Subcutaneous abdominal adipose tissue (tissue), 5 donors: ENCODE results near the gene RAB3C.
"Not testable (repeated sequence)": the region's sequence is repeated elsewhere in the genome, so short reads cannot be mapped to it uniquely, and the experiment has no call there.

ENCODE experiments used
- H3K27ac ChIP-seq: one replicate; pipeline ENCODE4 v1.7.0; 2013; ENCODE audit warnings: low read depth, mild to moderate bottlenecking, inconsistent platforms, low read length, moderate library complexity
- H3K27me3 ChIP-seq, 5 donors: one replicate each; pipeline ENCODE4 v1.7.0; 2013; ENCODE audit warnings: low read length in 5 of 5, inconsistent platforms in 1 of 5; ENCODE audit not compliant: control insufficient read depth in 5 of 5, insufficient read depth in 4 of 5
- H3K36me3 ChIP-seq, 5 donors: one replicate each; pipeline ENCODE4 v1.7.0; 2013; ENCODE audit warnings: low read length in 5 of 5; ENCODE audit not compliant: control insufficient read depth in 5 of 5, insufficient read depth in 5 of 5
- H3K4me1 ChIP-seq, 5 donors: one replicate each; pipeline ENCODE4 v1.7.0; 2013; ENCODE audit warnings: low read length in 5 of 5, mild to moderate bottlenecking in 3 of 5, moderate library complexity in 1 of 5; ENCODE audit not compliant: control insufficient read depth in 5 of 5, insufficient read depth in 5 of 5
- H3K4me3 ChIP-seq, 5 donors: one replicate each; pipeline ENCODE4 v1.7.0; 2013; ENCODE audit warnings: low read length in 5 of 5, low read depth in 1 of 5
- H3K9ac ChIP-seq, 5 donors: one replicate each; pipeline ENCODE4 v1.7.0; 2013; ENCODE audit warnings: low read length in 5 of 5, mild to moderate bottlenecking in 4 of 5, moderate library complexity in 3 of 5
- H3K9me3 ChIP-seq, 5 donors: one replicate each; pipeline ENCODE4 v1.7.0; 2013; ENCODE audit warnings: low read length in 5 of 5; ENCODE audit not compliant: control insufficient read depth in 5 of 5
- donor health status: healthy.
- donor health status: healthy.
- donor health status: healthy.
- donor health status: healthy.
- donor health status: healthy.

RAB3C gene

DNA sequence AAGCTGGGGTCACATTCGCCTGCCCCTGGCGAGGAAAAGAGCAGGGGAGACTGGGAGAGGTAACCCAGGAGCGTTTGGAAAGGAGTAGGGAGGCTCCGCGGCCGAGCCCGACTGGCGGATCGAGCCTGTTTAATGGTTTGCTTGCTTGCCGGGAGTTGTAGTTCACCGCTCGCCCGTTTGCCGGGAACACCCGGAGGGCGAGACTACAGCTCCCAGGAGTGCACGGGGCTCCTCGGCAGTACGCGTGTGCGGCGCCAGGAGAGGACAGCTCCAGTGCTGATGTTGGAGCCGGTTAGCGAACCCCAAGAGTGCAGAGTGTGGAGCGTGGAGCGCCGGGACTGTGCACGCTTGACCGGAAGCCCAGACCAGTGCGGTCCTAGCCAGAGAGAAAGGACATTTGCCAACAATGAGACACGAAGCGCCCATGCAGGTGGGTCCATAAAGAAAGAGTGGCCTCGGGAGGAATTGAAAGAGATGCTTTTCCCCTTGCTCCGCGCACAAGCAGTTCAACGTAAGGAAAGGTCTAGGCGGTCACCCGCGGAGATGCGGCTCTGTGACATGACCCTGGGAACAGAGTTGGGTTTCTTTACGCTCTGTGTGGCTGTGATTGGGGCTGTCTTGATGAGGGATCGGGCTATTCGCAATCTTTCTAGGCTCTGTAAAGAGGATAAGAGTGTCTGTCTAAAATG is at the start of gene RAB3C:
Gene RAB3C (plus strand): TSS at position 273 of the 689 bp plus-strand sequence. CDS start 134 bp downstream, at position 407.
- Histone ChIP-seq H3K4me1 (peaks cover 4 to 18% (median 17%) of the 10 kb centered on the region in 5 donors), H3K27ac (no peak within 1 kb of the TSS), H3K27me3 (peaks cover 0 to 9% (median 3%) of the 10 kb centered on the region in 5 donors), H3K9me3 (peaks cover 0 to 2% (median 0%) of the 10 kb centered on the region in 5 donors), H3K36me3 (no peaks in the 10 kb centered on the region), H3K4me3 (peak within 1 kb of the TSS; percentile 68 to 87 (median 75)), H3K9ac (peak within 1 kb of the TSS in 3 of 5 donors; percentile 61 to 68 (median 68))

GRCh38 chr5:58541935-58542334 is 40.9 kb upstream of the RAB3C start:
- H3K27me3 ChIP-seq, H3K4me1 ChIP-seq, H3K4me3 ChIP-seq, H3K9ac ChIP-seq, H3K9me3 ChIP-seq, H3K27ac ChIP-seq, H3K36me3 ChIP-seq: not testable (repeated sequence)

GRCh38 chr5:58542709-58543108 is 40.2 kb upstream of the RAB3C start:
- H3K9me3 ChIP-seq, result no peaks in the 10 kb centered on the region
- H3K9ac ChIP-seq, result no peak overlapping the region
- H3K4me1 ChIP-seq, result peaks cover 0 to 6% (median 0%) of the 10 kb centered on the region in 5 donors
- no peaks in the 10 kb centered on the region for H3K27me3 ChIP-seq
- no peaks in the 10 kb centered on the region for H3K36me3 ChIP-seq
- H3K4me3 ChIP-seq, result no peak overlapping the region
- H3K27ac ChIP-seq, result no peak overlapping the region

DNA sequence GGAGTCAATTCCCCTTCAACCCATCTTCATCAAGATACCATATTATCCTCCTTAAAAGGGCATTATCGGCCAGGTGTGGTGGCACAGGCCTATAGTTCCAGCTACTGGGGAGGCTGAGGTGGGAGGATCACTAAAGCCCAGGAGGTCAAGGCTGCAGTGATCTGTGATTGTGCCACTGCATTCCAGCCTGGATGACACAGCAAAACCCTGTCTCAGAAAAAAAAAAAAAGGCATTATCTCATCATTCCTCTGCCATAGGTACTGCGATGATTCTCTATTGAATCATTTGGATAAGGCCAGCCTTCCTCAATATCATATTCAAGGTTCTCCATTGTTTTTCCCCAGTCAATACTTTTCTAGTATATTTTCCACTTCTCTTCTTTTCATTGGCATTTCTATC is 39.2 kb upstream of the RAB3C start:
- no peaks in the 10 kb centered on the region for H3K36me3 ChIP-seq
- H3K4me1 ChIP-seq, result peaks cover 0 to 6% (median 0%) of the 10 kb centered on the region in 5 donors
- no peak overlapping the region for H3K27ac ChIP-seq
- H3K27me3 ChIP-seq, result no peaks in the 10 kb centered on the region
- H3K4me3 ChIP-seq, result no peak overlapping the region
- H3K9me3 ChIP-seq, result no peaks in the 10 kb centered on the region
- H3K9ac ChIP-seq, result no peak overlapping the region

DNA sequence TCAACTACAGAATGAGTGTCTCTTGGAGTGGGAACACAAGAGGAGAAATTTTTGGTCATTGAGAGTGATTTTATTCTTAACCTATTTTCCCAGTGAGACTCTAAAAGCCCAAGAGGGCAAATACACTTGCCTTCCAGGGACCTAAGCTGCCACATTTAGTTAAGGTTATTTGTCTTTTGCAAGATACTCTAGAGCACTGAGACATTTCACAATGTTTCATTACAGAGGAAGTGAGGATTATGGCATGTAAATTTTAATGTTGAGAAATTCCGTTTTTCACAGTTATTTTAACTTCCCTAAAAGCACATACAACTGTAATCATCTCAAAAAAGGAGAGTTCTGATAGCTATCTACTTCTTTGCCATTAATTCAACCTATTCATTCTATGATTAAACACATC is 38.7 kb upstream of the RAB3C start:
- Histone ChIP-seq H3K4me3 (no peak overlapping the region), H3K9me3 (no peaks in the 10 kb centered on the region), H3K9ac (no peak overlapping the region), H3K27me3 (no peaks in the 10 kb centered on the region), H3K27ac (no peak overlapping the region), H3K36me3 (no peaks in the 10 kb centered on the region), H3K4me1 (peaks cover 0 to 6% (median 0%) of the 10 kb centered on the region in 5 donors)

GRCh38 chr5:58544926-58545325 is 37.9 kb upstream of the RAB3C start:
- Histone ChIP-seq H3K4me1 (peaks cover 0 to 6% (median 0%) of the 10 kb centered on the region in 5 donors), H3K27ac (no peak overlapping the region), H3K9ac (no peak overlapping the region), H3K36me3 (no peaks in the 10 kb centered on the region), H3K9me3 (no peaks in the 10 kb centered on the region), H3K4me3 (no peak overlapping the region), H3K27me3 (no peaks in the 10 kb centered on the region)

DNA sequence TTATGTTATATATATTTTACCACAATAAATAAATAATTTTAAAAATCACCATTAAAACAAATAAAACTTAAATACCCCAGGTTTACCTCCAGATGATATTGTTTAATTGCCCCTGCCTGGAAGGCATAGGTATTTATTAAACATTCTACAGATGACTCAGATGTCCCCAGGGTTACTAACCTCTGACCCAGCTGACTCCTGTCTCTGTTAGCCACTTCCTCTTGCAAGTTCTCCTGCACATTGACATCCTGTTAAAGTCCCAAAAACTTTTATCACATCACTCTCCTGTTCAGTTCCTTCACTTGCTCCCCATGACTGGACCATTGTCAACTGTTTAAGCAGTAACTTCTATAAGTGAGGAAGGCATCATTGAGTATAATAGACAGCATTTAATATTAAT is 37.0 kb upstream of the RAB3C start:
- Histone ChIP-seq H3K4me3 (no peak overlapping the region), H3K4me1 (peaks cover 0 to 6% (median 0%) of the 10 kb centered on the region in 5 donors), H3K9me3 (no peaks in the 10 kb centered on the region), H3K27me3 (no peaks in the 10 kb centered on the region), H3K27ac (no peak overlapping the region), H3K36me3 (no peaks in the 10 kb centered on the region), H3K9ac (no peak overlapping the region)

GRCh38 chr5:58548068-58548467 is 34.8 kb upstream of the RAB3C start:
- Histone ChIP-seq H3K9me3 (no peaks in the 10 kb centered on the region), H3K4me3 (no peak overlapping the region), H3K36me3 (no peaks in the 10 kb centered on the region), H3K27me3 (no peaks in the 10 kb centered on the region), H3K4me1 (peaks cover 0 to 6% (median 0%) of the 10 kb centered on the region in 5 donors), H3K27ac (no peak overlapping the region), H3K9ac (no peak overlapping the region)

DNA sequence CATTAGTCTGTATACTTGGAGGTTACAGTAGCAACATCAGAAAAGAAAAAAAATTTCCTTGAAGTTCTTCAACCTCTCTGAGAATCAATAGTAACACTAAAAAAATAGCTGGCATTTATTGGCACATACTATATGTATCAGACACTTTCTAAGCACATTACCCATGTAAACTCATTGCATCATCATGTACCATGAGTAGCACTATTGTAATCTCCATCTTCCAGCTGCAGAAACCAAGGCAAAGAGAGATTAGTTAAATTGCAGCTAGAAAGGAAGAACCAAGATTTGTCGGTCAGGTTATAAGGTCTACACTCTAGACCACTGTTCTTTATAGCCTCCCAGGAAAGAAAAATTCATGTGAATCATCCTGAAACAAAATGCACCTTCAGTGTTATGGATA is 31.4 kb upstream of the RAB3C start:
- H3K9me3 ChIP-seq, result no peaks in the 10 kb centered on the region
- H3K4me1 ChIP-seq, result peaks cover 0 to under 1% (median 0%) of the 10 kb centered on the region in 5 donors
- H3K4me3 ChIP-seq, result no peak overlapping the region
- no peaks in the 10 kb centered on the region for H3K36me3 ChIP-seq
- H3K27me3 ChIP-seq, result no peaks in the 10 kb centered on the region
- H3K9ac ChIP-seq, result no peak overlapping the region
- H3K27ac ChIP-seq, result no peak overlapping the region

DNA sequence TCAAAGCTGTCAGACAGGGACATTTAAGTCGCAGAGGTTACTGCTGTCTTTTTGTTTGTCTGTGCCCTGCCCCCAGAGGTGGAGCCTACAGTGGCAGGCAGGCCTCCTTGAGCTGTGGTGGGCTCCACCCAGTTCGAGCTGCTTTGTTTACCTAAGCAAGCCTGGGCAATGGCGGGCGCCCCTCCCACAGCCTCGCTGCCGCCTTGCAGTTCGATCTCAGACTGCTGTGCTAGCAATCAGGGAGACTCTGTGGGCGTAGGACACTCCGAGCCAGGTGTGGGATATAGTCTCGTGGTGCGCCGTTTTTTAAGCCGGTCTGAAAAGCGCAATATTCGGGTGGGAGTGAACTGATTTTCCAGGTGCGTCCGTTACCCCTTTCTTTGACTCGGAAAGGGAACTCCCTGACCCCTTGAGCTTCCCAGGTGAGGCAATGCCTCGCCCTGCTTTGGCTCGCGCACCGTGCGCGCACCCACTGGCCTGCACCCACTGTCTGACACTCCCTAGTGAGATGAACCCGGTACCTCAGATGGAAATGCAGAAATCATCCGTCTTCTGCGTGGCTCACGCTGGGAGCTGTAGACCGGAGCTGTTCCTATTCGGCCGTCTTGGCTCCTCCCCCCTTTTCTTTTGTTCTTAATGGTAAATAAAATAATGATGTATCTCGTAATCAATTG is 25.1 kb upstream of the RAB3C start:
- not testable (repeated sequence) for H3K36me3 ChIP-seq, H3K9ac ChIP-seq, H3K27me3 ChIP-seq, H3K4me3 ChIP-seq, H3K27ac ChIP-seq, H3K4me1 ChIP-seq, H3K9me3 ChIP-seq
